GM20000 (cell line): ENCODE results near the gene CYB5D1.
A peak's percentile ranks its signal among the peaks of the same experiment; 100 is the strongest.
"Not testable (repeated sequence)": the region's sequence is repeated elsewhere in the genome, so short reads cannot be mapped to it uniquely, and the experiment has no call there.

Experiments
- DNase-seq: peaks from one replicate; pipeline ENCODE4 v3.0.0; 2012; ENCODE audit warnings: low spot score
- TF ChIP-seq, protein P1 (sequence below): IDR thresholded peaks from 2 replicates; pipeline ENCODE4 v1.5.1; 2012; ENCODE audit warnings: mild to moderate bottlenecking, control low read depth; ENCODE audit errors: extremely low read depth, missing control alignments

CYB5D1 gene, protein sequence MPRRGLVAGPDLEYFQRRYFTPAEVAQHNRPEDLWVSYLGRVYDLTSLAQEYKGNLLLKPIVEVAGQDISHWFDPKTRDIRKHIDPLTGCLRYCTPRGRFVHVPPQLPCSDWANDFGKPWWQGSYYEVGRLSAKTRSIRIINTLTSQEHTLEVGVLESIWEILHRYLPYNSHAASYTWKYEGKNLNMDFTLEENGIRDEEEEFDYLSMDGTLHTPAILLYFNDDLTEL

DNA sequence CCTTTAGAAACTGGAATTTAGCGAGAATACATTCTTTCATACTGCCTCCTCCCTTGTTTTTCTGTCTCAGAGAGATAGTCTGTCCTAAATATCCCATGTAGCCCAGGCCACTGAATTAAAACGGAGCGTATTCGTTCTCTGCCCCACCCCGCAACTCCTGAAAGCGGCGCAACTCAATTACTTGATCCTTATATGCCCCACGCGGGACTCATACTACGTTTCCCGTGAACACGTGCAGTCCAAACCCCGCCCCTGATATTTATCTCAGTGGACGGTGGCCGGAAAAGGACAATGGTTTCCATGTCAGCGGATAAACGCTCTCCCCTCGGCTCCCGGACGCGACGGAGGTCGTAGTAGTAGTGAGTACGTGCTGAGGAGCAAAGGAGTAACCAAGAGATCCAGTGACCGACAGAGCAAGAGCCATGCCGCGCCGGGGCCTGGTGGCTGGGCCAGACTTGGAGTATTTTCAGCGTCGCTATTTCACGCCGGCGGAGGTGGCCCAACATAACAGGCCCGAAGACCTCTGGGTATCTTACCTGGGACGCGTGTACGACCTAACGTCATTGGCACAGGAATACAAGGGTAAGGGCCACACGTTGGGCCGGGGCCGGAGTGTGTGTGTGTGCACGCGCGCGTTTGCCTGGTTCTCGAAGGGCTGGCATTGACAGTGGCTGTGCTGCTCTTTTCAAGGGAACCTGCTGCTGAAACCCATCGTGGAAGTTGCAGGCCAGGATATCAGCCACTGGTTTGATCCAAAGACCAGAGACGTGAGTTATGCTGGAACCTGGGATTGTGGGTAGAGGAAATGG, at the start of gene CYB5D1:
CYB5D1 (plus strand) TSS at position 291 of the 809 bp plus-strand sequence; CDS start at position 423, 132 bp downstream.
- DNase-seq = peak; percentile 75

DNA sequence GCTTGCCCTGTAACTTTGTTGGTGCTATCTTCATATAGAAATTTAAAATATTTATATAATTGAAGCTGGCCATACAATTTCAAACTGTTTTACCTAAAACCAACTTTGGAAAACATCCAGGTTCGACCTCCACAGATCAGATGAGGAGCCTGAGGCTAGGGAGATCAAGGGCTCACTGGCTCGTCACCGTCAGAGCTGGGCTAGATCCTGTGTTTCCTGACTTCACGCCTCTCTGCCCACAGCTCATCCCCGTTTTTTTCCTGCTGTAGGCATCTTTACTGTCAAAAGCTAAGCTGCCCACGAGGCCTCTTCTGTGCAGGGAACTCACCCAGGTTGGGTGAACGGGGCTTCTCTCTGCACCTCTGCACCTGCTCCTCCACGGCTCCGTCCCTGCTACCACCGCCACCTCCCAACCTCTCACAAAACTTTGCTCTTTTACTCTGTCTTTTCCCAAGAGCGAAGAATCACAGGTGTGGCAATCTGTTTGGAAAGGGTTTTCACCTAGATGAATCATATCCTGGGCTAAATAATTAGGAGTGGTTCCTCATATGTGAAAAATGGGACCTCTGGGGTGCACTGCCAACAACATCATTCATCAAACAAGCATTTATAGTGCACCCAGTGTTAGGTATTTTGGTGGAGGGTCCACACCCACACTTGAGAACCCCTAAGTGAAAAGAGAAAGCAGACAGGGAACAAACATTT, 48.6 kb upstream of the CYB5D1 start:
- DNase-seq = no peak
- TF ChIP-seq, protein P1, sequence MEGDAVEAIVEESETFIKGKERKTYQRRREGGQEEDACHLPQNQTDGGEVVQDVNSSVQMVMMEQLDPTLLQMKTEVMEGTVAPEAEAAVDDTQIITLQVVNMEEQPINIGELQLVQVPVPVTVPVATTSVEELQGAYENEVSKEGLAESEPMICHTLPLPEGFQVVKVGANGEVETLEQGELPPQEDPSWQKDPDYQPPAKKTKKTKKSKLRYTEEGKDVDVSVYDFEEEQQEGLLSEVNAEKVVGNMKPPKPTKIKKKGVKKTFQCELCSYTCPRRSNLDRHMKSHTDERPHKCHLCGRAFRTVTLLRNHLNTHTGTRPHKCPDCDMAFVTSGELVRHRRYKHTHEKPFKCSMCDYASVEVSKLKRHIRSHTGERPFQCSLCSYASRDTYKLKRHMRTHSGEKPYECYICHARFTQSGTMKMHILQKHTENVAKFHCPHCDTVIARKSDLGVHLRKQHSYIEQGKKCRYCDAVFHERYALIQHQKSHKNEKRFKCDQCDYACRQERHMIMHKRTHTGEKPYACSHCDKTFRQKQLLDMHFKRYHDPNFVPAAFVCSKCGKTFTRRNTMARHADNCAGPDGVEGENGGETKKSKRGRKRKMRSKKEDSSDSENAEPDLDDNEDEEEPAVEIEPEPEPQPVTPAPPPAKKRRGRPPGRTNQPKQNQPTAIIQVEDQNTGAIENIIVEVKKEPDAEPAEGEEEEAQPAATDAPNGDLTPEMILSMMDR = no peak

More for the DNA sequence above, at the start of gene CYB5D1:
- TF ChIP-seq, protein P1 = no peak

DNA sequence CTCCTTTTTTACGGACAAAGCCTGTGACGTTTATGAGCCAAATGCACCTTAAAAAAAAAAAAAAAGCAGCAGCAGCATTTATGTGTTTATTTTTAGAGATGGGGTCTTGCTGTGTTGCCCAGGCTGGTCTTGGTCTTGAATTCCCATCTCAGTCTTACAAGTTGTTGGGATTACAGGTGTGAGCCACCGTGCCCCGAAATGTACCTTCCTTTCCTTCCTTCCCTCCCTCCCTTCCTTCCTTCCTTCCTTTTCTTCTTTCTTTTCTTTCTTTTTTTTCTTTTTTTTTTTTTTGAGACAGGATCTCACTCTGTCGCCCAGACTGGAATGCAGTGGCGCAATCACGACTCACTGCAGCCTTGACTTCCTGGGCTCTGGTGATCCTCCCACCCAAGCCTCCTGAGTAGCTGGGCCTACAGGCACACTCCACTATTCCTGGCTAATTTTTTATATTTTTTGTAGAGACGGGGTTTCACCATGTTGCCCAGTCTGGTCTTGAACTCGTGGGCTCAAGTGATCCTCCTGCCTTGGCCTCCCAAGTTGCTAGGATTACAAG, 47.9 kb upstream of the CYB5D1 start:
- DNase-seq = not testable (repeated sequence)

DNA sequence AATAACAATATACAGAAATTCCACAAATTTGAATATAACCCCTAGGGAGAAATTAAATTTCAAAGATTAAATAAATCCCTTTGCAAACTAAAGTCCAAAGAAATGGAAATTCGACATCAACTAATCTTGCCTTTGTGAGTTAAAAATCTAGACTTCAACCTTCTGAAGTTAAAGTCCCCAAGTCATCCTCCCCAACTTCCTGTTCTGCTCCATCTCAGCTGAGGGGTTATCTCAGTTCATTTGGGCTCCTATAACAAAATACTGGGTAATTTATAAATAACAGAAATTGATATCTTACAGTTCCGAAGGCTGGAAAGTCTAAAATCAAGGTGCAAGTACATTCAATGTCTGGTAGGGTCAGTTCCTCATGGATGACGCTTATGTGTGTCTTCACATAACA, 46.6 kb upstream of the CYB5D1 start:
- no peak for DNase-seq

DNA sequence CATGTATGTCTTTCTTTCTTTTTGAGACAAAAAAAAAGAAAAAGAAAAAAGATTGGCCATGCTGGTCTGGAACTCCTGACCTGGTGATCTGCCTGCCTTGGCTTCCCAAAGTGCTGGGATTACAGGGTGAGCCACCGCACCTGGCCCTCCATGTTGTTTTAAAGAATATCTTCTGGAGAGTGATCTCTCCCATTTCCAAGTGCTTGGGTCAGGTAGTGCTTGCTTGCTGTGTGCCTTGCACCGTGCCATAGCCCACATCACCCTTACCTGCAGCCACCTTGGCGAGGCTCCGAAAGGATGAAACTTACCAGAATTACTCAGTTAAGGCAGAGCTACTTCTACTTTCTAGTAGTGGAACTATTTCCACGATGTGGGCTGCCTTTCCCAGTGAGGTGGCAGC, 42.8 kb upstream of the CYB5D1 start:
- DNase-seq = no peak
- TF ChIP-seq, protein P1 = no peak

More for the DNA sequence above, 46.6 kb upstream of the CYB5D1 start:
- TF ChIP-seq, protein P1 = no peak

DNA sequence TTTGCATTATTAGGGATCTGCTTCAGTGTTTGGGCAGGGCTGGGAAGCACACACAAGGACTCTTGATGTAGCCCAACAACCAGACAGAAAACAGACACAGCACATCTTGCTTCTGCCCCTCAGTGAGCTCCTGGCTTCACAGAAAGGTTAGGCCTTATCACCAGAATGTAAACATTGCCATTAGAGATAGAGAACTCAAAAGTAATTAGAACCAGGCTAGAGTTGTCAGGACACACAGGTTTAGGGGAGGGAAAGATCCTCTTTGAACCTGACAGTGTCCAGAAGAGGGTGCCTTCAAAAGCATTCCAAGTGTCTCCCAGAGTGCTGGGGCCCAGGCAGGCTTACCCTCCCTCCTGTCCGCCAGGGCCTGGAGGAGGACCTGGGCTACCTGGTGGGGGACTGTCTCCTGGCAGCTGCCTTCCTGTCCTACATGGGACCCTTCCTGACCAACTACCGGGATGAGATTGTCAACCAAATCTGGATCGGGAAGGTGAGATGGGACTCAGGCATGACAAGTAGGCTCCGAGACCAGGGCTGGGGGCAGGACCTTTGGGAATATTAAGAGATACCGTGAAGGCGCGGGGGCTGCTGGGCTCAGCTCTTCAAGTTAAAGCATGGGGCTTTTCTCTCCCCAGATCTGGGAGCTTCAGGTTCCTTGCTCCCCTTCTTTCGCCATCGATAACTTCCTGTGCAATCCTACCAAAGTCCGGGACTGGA, 40.7 kb upstream of the CYB5D1 start:
- DNase-seq = no peak
- TF ChIP-seq, protein P1 = no peak

DNA sequence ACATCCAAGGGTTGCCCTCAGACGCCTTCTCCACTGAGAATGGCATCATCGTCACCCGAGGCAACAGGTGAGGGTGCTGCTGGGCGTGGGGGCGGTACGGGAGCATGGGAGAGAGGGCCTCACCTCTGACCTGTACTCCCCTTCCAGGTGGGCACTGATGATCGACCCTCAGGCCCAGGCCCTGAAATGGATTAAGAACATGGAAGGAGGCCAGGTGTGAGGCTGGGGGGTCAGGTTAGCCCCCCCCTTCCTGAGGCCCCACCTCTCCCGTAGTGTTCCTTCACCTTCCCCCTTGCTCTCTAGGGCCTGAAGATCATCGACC, 40.2 kb upstream of the CYB5D1 start:
- TF ChIP-seq, protein P1 = no peak
- DNase-seq = no peak
